Fibroblast of villous mesenchyme (primary cell): Measurements from ENCODE around the gene UBE2G2. TPM values are rescaled to one million over a fixed set of nuclear protein-coding genes. Genes with fewer than 3 reads are reported as not detected.
A peak's percentile ranks its signal among the peaks of the same experiment; 100 is the strongest.

Experiments
- DNase-seq: peaks from one replicate; pipeline ENCODE4 v3.0.0-alpha.2; 2010; ENCODE audit warnings: low read depth
- H3K4me3 ChIP-seq: 2 replicates; pipeline ENCODE4 v1.5.1; 2011; ENCODE audit warnings: low read depth, mild to moderate bottlenecking, low read length
- CTCF ChIP-seq: IDR thresholded peaks from 2 replicates; pipeline ENCODE4 v1.5.1; 2012; ENCODE audit warnings: low read depth, mild to moderate bottlenecking, low read length; ENCODE audit not compliant: insufficient read depth
- total RNA-seq: library from RNA; depleted of rRNA; stranded (reverse); fragments of >200 nt; gene quantifications from 2 replicates; pipeline ENCODE4 v1.2.3, GENCODE V29; 2012

UBE2G2 gene
- total RNA-seq, 1 donor, result 88.5 TPM

GRCh38 chr21:44741921-44742320 lies 59.7 kb downstream of the UBE2G2 start:
- no peak for DNase-seq
- TF ChIP-seq CTCF, result no peak
- no peak overlapping the region for H3K4me3 ChIP-seq

- no peak for TF ChIP-seq CTCF
- H3K4me3 ChIP-seq, result no peak overlapping the region
- DNase-seq, result no peak
Measured at GRCh38 chr21:44740742-44741141, 60.9 kb downstream of the UBE2G2 start.

GRCh38 chr21:44739316-44739715 lies 62.3 kb downstream of the UBE2G2 start:
- no peak for DNase-seq
- no peak for TF ChIP-seq CTCF
- no peak overlapping the region for H3K4me3 ChIP-seq

- H3K4me3 ChIP-seq, result no peak overlapping the region
- no peak for DNase-seq
- no peak for TF ChIP-seq CTCF
Measured at GRCh38 chr21:44738621-44739020, 63.0 kb downstream of the UBE2G2 start.

- peak; percentile 9 for DNase-seq
- no peak overlapping the region for H3K4me3 ChIP-seq
- TF ChIP-seq CTCF, result no peak
Measured at GRCh38 chr21:44737706-44738354, 63.8 kb downstream of the UBE2G2 start.

GRCh38 chr21:44736291-44737004 lies 65.2 kb downstream of the UBE2G2 start:
- no peak for TF ChIP-seq CTCF
- no peak for DNase-seq
- H3K4me3 ChIP-seq, result no peak overlapping the region
